Heart left ventricle (tissue), 16 donors: ENCODE data around the gene GPR137. TPM values are rescaled to one million over a fixed set of nuclear protein-coding genes. Genes with fewer than 3 reads are reported as not detected.
A peak's percentile ranks its signal among the peaks of the same experiment; 100 is the strongest.

Source experiments
- ATAC-seq, 4 donors: fragments of 200-7000 bp; cut with Tn5 transposase; one replicate each; pipeline ENCODE4 v1.9.1; 2020 to 2022; ENCODE audit warnings: moderate library complexity in 4 of 4, mild to moderate bottlenecking in 3 of 4, moderate number of reproducible peaks in 1 of 4
- DNase-seq, 5 donors: peaks; one replicate each; pipeline ENCODE4 v3.0.0-alpha.2; 2020
- H3K27ac ChIP-seq, 12 donors: fragments of 200-600 bp; sonication (generic) in 4 of 12; one replicate each; pipeline versions ENCODE4 v1.5.0 to v1.8.0; 2016 to 2022; ENCODE audit warnings: mild to moderate bottlenecking in 2 of 12
- H3K27me3 ChIP-seq, 9 donors: fragments of 200-600 bp; sonication (generic) in 2 of 9; one replicate each; pipeline versions ENCODE4 v1.5.1 to v1.8.0; 2016 to 2022; ENCODE audit warnings: mild to moderate bottlenecking in 3 of 9
- H3K36me3 ChIP-seq, 9 donors: fragments of 200-600 bp; sonication (generic) in 2 of 9; one replicate each; pipeline versions ENCODE4 v1.5.0 to v1.8.0; 2018 to 2022; ENCODE audit warnings: mild to moderate bottlenecking in 2 of 9
- H3K4me1 ChIP-seq, 12 donors: fragments of 200-600 bp; sonication (generic) in 4 of 12; one replicate each; pipeline versions ENCODE4 v1.5.0 to v1.8.0; 2016 to 2022; ENCODE audit warnings: mild to moderate bottlenecking in 3 of 12
- H3K4me3 ChIP-seq, 12 donors: fragments of 200-600 bp; sonication (generic) in 4 of 12; one replicate each; pipeline versions ENCODE4 v1.5.0 to v1.8.0; 2017 to 2022; ENCODE audit warnings: mild to moderate bottlenecking in 9 of 12, moderate library complexity in 4 of 12
- H3K9me3 ChIP-seq, 12 donors: fragments of 200-600 bp; sonication (generic) in 4 of 12; one replicate each; pipeline versions ENCODE4 v1.5.0 to v1.8.0; 2016 to 2022; ENCODE audit warnings: mild to moderate bottlenecking in 1 of 12
- CTCF ChIP-seq, 12 donors: fragments of 200-600 bp; sonication (generic) in 4 of 12; IDR thresholded peaks; one replicate each; pipeline versions ENCODE4 v1.5.0 to v1.8.0; 2018 to 2022; ENCODE audit warnings: antibody characterized with exemption in 12 of 12, mild to moderate bottlenecking in 5 of 12
- POLR2A ChIP-seq, 2 donors: fragments of 450-650 bp; IDR thresholded peaks; one replicate each; pipeline ENCODE4 v1.6.1; 2017; ENCODE audit warnings: antibody characterized with exemption in 2 of 2, mild to moderate bottlenecking in 2 of 2, moderate library complexity in 2 of 2
- WGBS, 4 donors: extraction: QIAGEN DNeasy Blood & Tissue Kit in 2 of 4; methylation state at CpG; one replicate each; pipeline versions ENCODE4 v1.1.5 to v1.1.7; 2013 to 2018; 5-methylcytosine and 5-hydroxymethylcytosine counted together
- intact Hi-C, 10 donors: fragments of 100-400 bp; cut with DNase I; formaldehyde crosslinking; loops; one replicate each; pipeline versions ENCODE4 v1.11.1 to v1.14.2; 2022
- polyA plus RNA-seq, 2 donors: library from polyadenylated mRNA; stranded (reverse); fragments of 200-250 nt; gene quantifications; one replicate each; pipeline ENCODE4 v1.2.3, GENCODE V29; 2013
- total RNA-seq, 9 donors: library from RNA; depleted of rRNA in 2 of 9; stranded (reverse); fragments of >200 nt in 2 of 9; fragmentation: NEBNext Ultra II Directional in 3 of 9; extraction: Animal tissue kit (Norgen Biotek cat#: 25700) in 3 of 9; gene quantifications; one replicate each; pipeline versions ENCODE4 v1.1.0 to v1.2.4, GENCODE V29; 2016 to 2023
- donor health status: ischemic (EF 13 %, LVEDD 7.1; RV severe dilation, severe dysfunction).
- donor health status: healthy with polysubstance abuse.
- donor health status: DM: no; HTN: yes; CAD: no.
- donor health status: DM: no; HTN: no; CAD: no.
- donor health status: ischemic (EF 25% LVEDD 6.9; RV normal size, moderate dysfunction).
- donor health status: ischemic (EF 25% LVEDD 5.7; RV mildly dilated, moderate dysfunction).
- donor health status: healthy.
- donor health status: DM: yes; HTN: yes; CAD: no.
- donor health status: ischemic (EF 35%, LVEDD 5.7; RV mildly dilated, moderate dysfunction).
- donor health status: nonischemic (EF 11% LVEDD 7.7; RV severe dilation, severe dysfunction).
- donor health status: DM: yes; HTN: yes; CAD: no.
- donor health status: PGD.
- donor health status: ischemic (EF 29% LVEDD 5.4; RV normal size, mild dysfunction).
- donor health status: nonischemic (EF 23%, LVEDD 6.1; RV moderate dilation, normal function).

Gene GPR137
- total and polyA plus RNA-seq, 11 donors, result 20.2 to 48.3 (median 26.2) TPM

- ATAC-seq (no peak), DNase-seq (no peak)
- peaks cover 0 to 4% (median under 1%) of the 10 kb centered on the region in 9 donors for H3K36me3 ChIP-seq
- no peak overlapping the region for H3K4me3 ChIP-seq
- H3K9me3 ChIP-seq, result no peaks in the 10 kb centered on the region
- H3K27me3 ChIP-seq, result no peaks in the 10 kb centered on the region
- peaks cover 5 to 67% (median 41%) of the 10 kb centered on the region in 12 donors for H3K4me1 ChIP-seq
- intact Hi-C loops, result no loop called here
- 89 to 96% (median 96%) methylated on average over 4 of the region's 4 CpGs for WGBS, 4 donors
- no peak for TF ChIP-seq POLR2A (IDR thresholded peaks at IDR 0.05)
- no peak for TF ChIP-seq CTCF (IDR thresholded peaks at IDR 0.05)
- no peak overlapping the region for H3K27ac ChIP-seq
These were observed 36.6 kb upstream of the GPR137 start for GRCh38 chr11:64249038-64249437.

DNA sequence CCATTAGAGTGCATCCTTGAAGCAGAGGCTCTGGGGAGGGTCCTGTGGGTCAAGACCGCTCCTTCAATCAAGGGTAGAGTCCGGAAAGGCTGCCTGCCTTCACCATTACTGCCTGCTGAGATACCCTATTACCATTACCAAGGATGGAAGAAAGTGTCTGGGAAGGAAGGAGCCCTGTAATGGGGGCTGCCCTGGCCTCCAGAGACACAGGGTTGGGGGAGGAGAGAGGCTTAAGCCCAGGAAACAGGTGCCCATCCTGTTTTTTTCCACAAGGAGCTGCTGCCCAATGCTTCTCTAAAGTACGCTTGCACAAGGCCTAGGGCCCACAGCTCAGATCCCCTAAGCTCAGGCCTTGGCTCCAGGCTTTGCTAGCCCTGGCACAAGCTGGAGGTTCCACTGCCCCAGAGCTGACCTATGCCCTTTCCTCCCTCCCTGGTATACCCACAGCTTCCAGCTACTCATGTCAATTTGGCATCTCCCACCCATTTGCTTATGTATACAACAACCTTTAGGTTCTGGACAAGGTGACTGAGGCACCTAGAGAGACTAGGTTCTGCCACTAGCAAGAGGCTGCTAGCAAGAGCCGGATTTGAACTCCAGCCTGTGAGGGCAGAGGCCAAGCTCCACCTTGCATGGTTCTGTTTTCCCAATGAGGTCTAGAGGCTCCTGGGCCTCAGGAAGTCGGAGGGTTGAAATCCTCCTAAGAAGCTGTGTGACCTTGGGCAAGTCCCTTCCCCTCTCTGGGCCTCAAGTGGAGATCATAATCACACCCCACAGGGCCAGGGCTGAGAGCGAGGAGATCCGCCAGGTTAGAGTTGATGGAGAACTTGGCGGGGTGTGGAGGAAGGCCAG, 35.9 kb upstream of the GPR137 start:
- ATAC-seq, result no peak
- DNase-seq, result no peak
- 89 to 95% (median 92%) methylated on average over 7 to 8 of the region's 8 CpGs for WGBS, 4 donors
- intact Hi-C loops, result loop anchor here in 4 of 10 donors (2.0 to 10.0 kb wide), 4 partner anchors 19 to 55 kb away; partner anchors contain the start of genes CATSPERZ (in 3 of the 4) and ESRRA (in 1 of the 4)
- H3K4me1 ChIP-seq, result peaks cover 5 to 69% (median 39%) of the 10 kb centered on the region in 12 donors
- H3K36me3 ChIP-seq, result peaks cover 0 to 5% (median 4%) of the 10 kb centered on the region in 9 donors
- TF ChIP-seq POLR2A (IDR thresholded peaks at IDR 0.05) (no peak), CTCF (IDR thresholded peaks at IDR 0.05) (no peak)
- H3K27me3 ChIP-seq, result no peaks in the 10 kb centered on the region
- H3K9me3 ChIP-seq, result no peaks in the 10 kb centered on the region
- H3K4me3 ChIP-seq, result no peak overlapping the region
- no peak overlapping the region for H3K27ac ChIP-seq

DNA sequence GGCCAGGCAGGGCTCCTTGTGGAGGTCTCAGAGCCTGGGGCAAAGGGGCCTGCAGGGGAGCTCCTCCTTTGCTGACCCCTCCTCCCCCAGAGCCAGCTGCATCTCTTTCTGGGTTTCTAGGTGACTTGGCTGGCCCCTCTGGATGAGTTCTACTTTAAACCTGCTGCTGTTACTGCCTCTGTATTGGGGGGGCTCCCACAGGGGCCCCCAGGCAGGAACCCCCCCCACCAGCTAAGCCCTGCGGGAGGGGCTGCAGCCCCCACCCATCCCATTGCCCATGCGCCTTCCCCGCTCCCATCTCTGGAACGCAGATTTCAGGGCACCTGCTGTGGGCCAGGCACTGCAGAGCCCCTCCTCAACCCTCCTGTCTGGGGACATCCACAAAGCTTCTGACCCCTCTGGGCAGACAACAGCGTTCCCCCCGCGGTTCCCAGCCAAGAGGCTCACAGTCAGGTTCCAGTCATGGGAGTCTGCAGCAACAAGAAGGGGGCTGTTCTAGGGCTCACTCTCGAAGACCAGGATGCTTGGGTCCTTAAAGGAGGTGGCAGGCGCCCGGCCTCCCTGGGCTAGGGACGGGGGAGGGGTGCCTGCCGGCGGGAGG, 35.1 kb upstream of the GPR137 start:
- no peak for TF ChIP-seq CTCF (IDR thresholded peaks at IDR 0.05)
- peak overlapping the region; percentile 20 to 100 (median 88) for H3K4me3 ChIP-seq
- intact Hi-C loops, result loop anchor here in 4 of 10 donors (1.0 to 10.0 kb wide), 6 partner anchors 18 to 54 kb away; partner anchors contain the start of genes CATSPERZ (in 3 of the 4) and ESRRA (in 1 of the 4)
- DNase-seq (no peak), ATAC-seq (no peak)
- H3K27ac ChIP-seq, result peak overlapping the region in 6 of 12 donors; percentile 10 to 92 (median 65)
- no peaks in the 10 kb centered on the region for H3K9me3 ChIP-seq
- 21 to 23% (median 23%) methylated on average over 13 of the region's 13 CpGs for WGBS, 4 donors
- H3K27me3 ChIP-seq, result no peaks in the 10 kb centered on the region
- peaks cover 0 to 12% (median 6%) of the 10 kb centered on the region in 9 donors for H3K36me3 ChIP-seq
- H3K4me1 ChIP-seq, result peaks cover 5 to 62% (median 36%) of the 10 kb centered on the region in 12 donors
